ENCODE measurements around the gene CCDC197.
A peak's percentile ranks its signal among the peaks of the same experiment; 100 is the strongest.

Gene CCDC197

GRCh38 chr14:94036313-94037167 is 39.4 kb downstream of the CCDC197 start:
- ChIA-PET CTCF (interaction anchor here (0.7 to 6.5 kb wide), 31 partner anchors 8 to 449 kb away, joined by 3 to 50 read pairs (median 4); partner anchors contain the start of genes OTUB2 and PPP4R4), POLR2A (interaction anchor here (0.5 kb wide), 1 partner anchor 10 kb away, joined by 3 read pairs; no protein-coding TSS in a partner anchor)
- H3K27me3 ChIP-seq (replicated peaks in 2 of 5; ENCODE audit: control insufficient read depth in 4 of 5, insufficient read depth in 5 of 5, low read length in 4 of 5), result no peaks in the 10 kb centered on the region
- peak; percentile 80 to 86 (median 80) for DNase-seq
- no peaks in the 10 kb centered on the region for H3K4me1 ChIP-seq (ENCODE audit: control extremely low read depth in 1 of 4, control insufficient read depth in 4 of 4, insufficient read depth in 4 of 4, low read length in 3 of 4)
- no peak overlapping the region for H3K27ac ChIP-seq (ENCODE audit: insufficient read depth in 1 of 2, low read depth in 1 of 2, low read length in 2 of 2, poor library complexity in 1 of 2, severe bottlenecking in 2 of 2)
- no peak overlapping the region for H3K4me3 ChIP-seq (ENCODE audit: control insufficient read depth in 1 of 7, extremely low read depth in 1 of 7, insufficient read depth in 4 of 7, low read depth in 2 of 7, low read length in 6 of 7)
- no peaks in the 10 kb centered on the region for H3K36me3 ChIP-seq (ENCODE audit: control insufficient read depth in 4 of 4, insufficient read depth in 4 of 4, low read length in 3 of 4)
- peaks cover 0 to 2% (median 0%) of the 10 kb centered on the region in 5 experiments for H3K9me3 ChIP-seq (ENCODE audit: control extremely low read depth in 1 of 5, control insufficient read depth in 4 of 5, insufficient read depth in 2 of 5, low read depth in 1 of 5, low read length in 4 of 5)
- 28% methylated on average over 9 of the region's 12 CpGs for WGBS (ENCODE audit: insufficient coverage)

GRCh38 chr14:94037954-94038353 is 40.9 kb downstream of the CCDC197 start:
- no peaks in the 10 kb centered on the region for H3K4me1 ChIP-seq (ENCODE audit: control extremely low read depth in 1 of 4, control insufficient read depth in 4 of 4, insufficient read depth in 4 of 4, low read length in 3 of 4)
- H3K36me3 ChIP-seq (ENCODE audit: control insufficient read depth in 4 of 4, insufficient read depth in 4 of 4, low read length in 3 of 4), result no peaks in the 10 kb centered on the region
- 97% methylated on average over 9 of the region's 9 CpGs for WGBS (ENCODE audit: insufficient coverage)
- ChIA-PET POLR2A (interaction anchor here (0.6 kb wide), 1 partner anchor 139 kb away, joined by 3 read pairs; no protein-coding TSS in a partner anchor), CTCF (interaction anchor here (0.8 to 6.5 kb wide), 7 partner anchors 9 to 137 kb away, joined by 3 to 50 read pairs (median 6); no protein-coding TSS in a partner anchor)
- no peak overlapping the region for H3K4me3 ChIP-seq (ENCODE audit: control insufficient read depth in 1 of 7, extremely low read depth in 1 of 7, insufficient read depth in 4 of 7, low read depth in 2 of 7, low read length in 6 of 7)
- no peak overlapping the region for H3K27ac ChIP-seq (ENCODE audit: insufficient read depth in 1 of 2, low read depth in 1 of 2, low read length in 2 of 2, poor library complexity in 1 of 2, severe bottlenecking in 2 of 2)
- peaks cover 0 to 2% (median 0%) of the 10 kb centered on the region in 5 experiments for H3K9me3 ChIP-seq (ENCODE audit: control extremely low read depth in 1 of 5, control insufficient read depth in 4 of 5, insufficient read depth in 2 of 5, low read depth in 1 of 5, low read length in 4 of 5)
- DNase-seq, result no peak
- no peaks in the 10 kb centered on the region for H3K27me3 ChIP-seq (replicated peaks in 2 of 5; ENCODE audit: control insufficient read depth in 4 of 5, insufficient read depth in 5 of 5, low read length in 4 of 5)

- WGBS (ENCODE audit: insufficient coverage), result 100% methylated on average over 6 of the region's 7 CpGs
- no peak for DNase-seq
- peaks cover 0 to 2% (median 0%) of the 10 kb centered on the region in 5 experiments for H3K9me3 ChIP-seq (ENCODE audit: control extremely low read depth in 1 of 5, control insufficient read depth in 4 of 5, insufficient read depth in 2 of 5, low read depth in 1 of 5, low read length in 4 of 5)
- no peaks in the 10 kb centered on the region for H3K36me3 ChIP-seq (ENCODE audit: control insufficient read depth in 4 of 4, insufficient read depth in 4 of 4, low read length in 3 of 4)
- no peak overlapping the region for H3K4me3 ChIP-seq (ENCODE audit: control insufficient read depth in 1 of 7, extremely low read depth in 1 of 7, insufficient read depth in 4 of 7, low read depth in 2 of 7, low read length in 6 of 7)
- CTCF ChIA-PET, result interaction anchor here (0.8 to 6.5 kb wide), 6 partner anchors 8 to 136 kb away, joined by 3 to 50 read pairs (median 5); no protein-coding TSS in a partner anchor
- H3K27ac ChIP-seq (ENCODE audit: insufficient read depth in 1 of 2, low read depth in 1 of 2, low read length in 2 of 2, poor library complexity in 1 of 2, severe bottlenecking in 2 of 2), result no peak overlapping the region
- H3K27me3 ChIP-seq (replicated peaks in 2 of 5; ENCODE audit: control insufficient read depth in 4 of 5, insufficient read depth in 5 of 5, low read length in 4 of 5), result no peaks in the 10 kb centered on the region
- no peaks in the 10 kb centered on the region for H3K4me1 ChIP-seq (ENCODE audit: control extremely low read depth in 1 of 4, control insufficient read depth in 4 of 4, insufficient read depth in 4 of 4, low read length in 3 of 4)
- POLR2A ChIA-PET, result interaction anchor here (0.6 kb wide), 1 partner anchor 139 kb away, joined by 3 read pairs; no protein-coding TSS in a partner anchor
Observed at GRCh38 chr14:94038510-94038909, 41.4 kb downstream of the CCDC197 start.

GRCh38 chr14:94038921-94039629 is 42.0 kb downstream of the CCDC197 start:
- no peaks in the 10 kb centered on the region for H3K27me3 ChIP-seq (replicated peaks in 2 of 5; ENCODE audit: control insufficient read depth in 4 of 5, insufficient read depth in 5 of 5, low read length in 4 of 5)
- H3K27ac ChIP-seq (ENCODE audit: insufficient read depth in 1 of 2, low read depth in 1 of 2, low read length in 2 of 2, poor library complexity in 1 of 2, severe bottlenecking in 2 of 2), result no peak overlapping the region
- POLR2A ChIA-PET, result no interaction called here
- H3K36me3 ChIP-seq (ENCODE audit: control insufficient read depth in 4 of 4, insufficient read depth in 4 of 4, low read length in 3 of 4), result peaks cover 0 to 5% (median 2%) of the 10 kb centered on the region in 4 experiments
- H3K9me3 ChIP-seq (ENCODE audit: control extremely low read depth in 1 of 5, control insufficient read depth in 4 of 5, insufficient read depth in 2 of 5, low read depth in 1 of 5, low read length in 4 of 5), result peaks cover 0 to 2% (median 0%) of the 10 kb centered on the region in 5 experiments
- H3K4me3 ChIP-seq (ENCODE audit: control insufficient read depth in 1 of 7, extremely low read depth in 1 of 7, insufficient read depth in 4 of 7, low read depth in 2 of 7, low read length in 6 of 7), result no peak overlapping the region
- DNase-seq, result no peak
- CTCF ChIA-PET, result interaction anchor here (0.7 to 6.5 kb wide), 5 partner anchors 10 to 98 kb away, joined by 3 to 50 read pairs (median 4); partner anchors contain the start of genes DDX24 and IFI27L1
- no peaks in the 10 kb centered on the region for H3K4me1 ChIP-seq (ENCODE audit: control extremely low read depth in 1 of 4, control insufficient read depth in 4 of 4, insufficient read depth in 4 of 4, low read length in 3 of 4)
- WGBS (ENCODE audit: insufficient coverage), result 100% methylated on average over 8 of the region's 11 CpGs

GRCh38 chr14:94040247-94040646 is 43.1 kb downstream of the CCDC197 start:
- CTCF ChIA-PET, result interaction anchor here (6.5 kb wide), 1 partner anchor 97 kb away, joined by 50 read pairs; no protein-coding TSS in a partner anchor
- no peaks in the 10 kb centered on the region for H3K4me1 ChIP-seq (ENCODE audit: control extremely low read depth in 1 of 4, control insufficient read depth in 4 of 4, insufficient read depth in 4 of 4, low read length in 3 of 4)
- POLR2A ChIA-PET, result no interaction called here

GRCh38 chr14:94040796-94041195 is 43.7 kb downstream of the CCDC197 start:
- no peaks in the 10 kb centered on the region for H3K9me3 ChIP-seq (ENCODE audit: control extremely low read depth in 1 of 5, control insufficient read depth in 4 of 5, insufficient read depth in 2 of 5, low read depth in 1 of 5, low read length in 4 of 5)

More at GRCh38 chr14:94040247-94040646, 43.1 kb downstream of the CCDC197 start:
- Histone ChIP-seq H3K36me3 (ENCODE audit: control insufficient read depth in 4 of 4, insufficient read depth in 4 of 4, low read length in 3 of 4) (peaks cover 0 to 13% (median 6%) of the 10 kb centered on the region in 4 experiments), H3K27ac (ENCODE audit: insufficient read depth in 1 of 2, low read depth in 1 of 2, low read length in 2 of 2, poor library complexity in 1 of 2, severe bottlenecking in 2 of 2) (no peak overlapping the region), H3K9me3 (ENCODE audit: control extremely low read depth in 1 of 5, control insufficient read depth in 4 of 5, insufficient read depth in 2 of 5, low read depth in 1 of 5, low read length in 4 of 5) (no peaks in the 10 kb centered on the region), H3K27me3 (replicated peaks in 2 of 5; ENCODE audit: control insufficient read depth in 4 of 5, insufficient read depth in 5 of 5, low read length in 4 of 5) (no peaks in the 10 kb centered on the region), H3K4me3 (ENCODE audit: control insufficient read depth in 1 of 7, extremely low read depth in 1 of 7, insufficient read depth in 4 of 7, low read depth in 2 of 7, low read length in 6 of 7) (no peak overlapping the region)
- no peak for DNase-seq
- whole genome bisulfite sequencing (ENCODE audit: insufficient coverage), result 88% methylated on average over 3 of the region's 5 CpGs

More at GRCh38 chr14:94040796-94041195, 43.7 kb downstream of the CCDC197 start:
- Histone ChIP-seq H3K4me3 (ENCODE audit: control insufficient read depth in 1 of 7, extremely low read depth in 1 of 7, insufficient read depth in 4 of 7, low read depth in 2 of 7, low read length in 6 of 7) (no peak overlapping the region), H3K36me3 (ENCODE audit: control insufficient read depth in 4 of 4, insufficient read depth in 4 of 4, low read length in 3 of 4) (peaks cover 0 to 19% (median 11%) of the 10 kb centered on the region in 4 experiments), H3K4me1 (ENCODE audit: control extremely low read depth in 1 of 4, control insufficient read depth in 4 of 4, insufficient read depth in 4 of 4, low read length in 3 of 4) (no peaks in the 10 kb centered on the region), H3K27me3 (replicated peaks in 2 of 5; ENCODE audit: control insufficient read depth in 4 of 5, insufficient read depth in 5 of 5, low read length in 4 of 5) (no peaks in the 10 kb centered on the region), H3K27ac (ENCODE audit: insufficient read depth in 1 of 2, low read depth in 1 of 2, low read length in 2 of 2, poor library complexity in 1 of 2, severe bottlenecking in 2 of 2) (no peak overlapping the region)
- 100% methylated on average over 13 of the region's 13 CpGs for WGBS (ENCODE audit: insufficient coverage)
- ChIA-PET POLR2A (no interaction called here), CTCF (no interaction called here)
- no peak for DNase-seq

All from common myeloid progenitor, CD34-positive (primary cell).